ENCODE results near the gene LSM14B.

LSM14B gene

DNA sequence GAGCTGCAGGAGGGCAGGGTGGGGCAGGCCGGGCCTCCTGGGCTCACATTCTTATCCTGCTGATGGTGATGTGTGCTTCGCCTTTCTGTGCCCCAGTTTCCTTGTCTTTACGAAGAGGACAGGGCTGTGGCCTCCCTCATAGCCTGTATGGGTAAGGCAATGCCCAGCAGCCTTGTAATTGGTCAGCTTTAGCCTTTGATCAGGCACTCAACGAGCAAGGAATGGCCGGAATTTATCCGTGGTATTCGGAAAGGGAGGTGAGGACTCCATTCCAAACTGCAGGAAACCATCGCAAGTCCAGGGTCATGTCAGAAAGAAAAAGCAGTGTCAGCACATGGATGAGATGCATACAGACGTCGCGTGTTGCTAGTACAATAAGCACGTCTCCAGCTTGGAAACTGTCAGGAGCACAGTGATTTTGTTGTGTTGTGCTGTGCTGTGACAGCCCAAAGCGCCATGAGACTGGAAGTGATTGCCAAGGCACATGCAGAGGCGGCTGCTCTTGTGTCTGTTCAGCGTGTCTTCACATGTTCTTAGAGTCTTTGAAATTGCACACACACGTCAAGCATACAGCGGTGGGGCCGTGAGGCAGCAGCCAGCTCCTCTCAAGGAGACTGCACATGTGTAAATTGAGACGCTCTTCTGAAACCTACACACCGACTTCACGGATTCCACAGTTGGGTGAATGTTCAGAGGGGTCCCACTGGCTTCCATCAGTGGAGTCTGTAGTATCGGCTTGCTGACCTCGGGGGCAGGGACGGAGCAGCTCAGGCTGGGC is 27.4 kb downstream of the LSM14B start:
- TF ChIP-seq, protein P1, sequence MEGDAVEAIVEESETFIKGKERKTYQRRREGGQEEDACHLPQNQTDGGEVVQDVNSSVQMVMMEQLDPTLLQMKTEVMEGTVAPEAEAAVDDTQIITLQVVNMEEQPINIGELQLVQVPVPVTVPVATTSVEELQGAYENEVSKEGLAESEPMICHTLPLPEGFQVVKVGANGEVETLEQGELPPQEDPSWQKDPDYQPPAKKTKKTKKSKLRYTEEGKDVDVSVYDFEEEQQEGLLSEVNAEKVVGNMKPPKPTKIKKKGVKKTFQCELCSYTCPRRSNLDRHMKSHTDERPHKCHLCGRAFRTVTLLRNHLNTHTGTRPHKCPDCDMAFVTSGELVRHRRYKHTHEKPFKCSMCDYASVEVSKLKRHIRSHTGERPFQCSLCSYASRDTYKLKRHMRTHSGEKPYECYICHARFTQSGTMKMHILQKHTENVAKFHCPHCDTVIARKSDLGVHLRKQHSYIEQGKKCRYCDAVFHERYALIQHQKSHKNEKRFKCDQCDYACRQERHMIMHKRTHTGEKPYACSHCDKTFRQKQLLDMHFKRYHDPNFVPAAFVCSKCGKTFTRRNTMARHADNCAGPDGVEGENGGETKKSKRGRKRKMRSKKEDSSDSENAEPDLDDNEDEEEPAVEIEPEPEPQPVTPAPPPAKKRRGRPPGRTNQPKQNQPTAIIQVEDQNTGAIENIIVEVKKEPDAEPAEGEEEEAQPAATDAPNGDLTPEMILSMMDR (IDR thresholded peaks at IDR 0.05; ENCODE audit: low read depth, low read length) = no peak
- TF ChIP-seq, protein P2, sequence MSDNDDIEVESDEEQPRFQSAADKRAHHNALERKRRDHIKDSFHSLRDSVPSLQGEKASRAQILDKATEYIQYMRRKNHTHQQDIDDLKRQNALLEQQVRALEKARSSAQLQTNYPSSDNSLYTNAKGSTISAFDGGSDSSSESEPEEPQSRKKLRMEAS (IDR thresholded peaks at IDR 0.05; ENCODE audit: low read depth, low read length) = no peak
- TF ChIP-seq POLR2A (IDR thresholded peaks at IDR 0.05; ENCODE audit: extremely low read depth, insufficient read length) = no peak
- no peak for TF ChIP-seq MYC (IDR thresholded peaks at IDR 0.05; ENCODE audit: low read depth, low read length)
- no peak overlapping the region for H3K4me3 ChIP-seq (ENCODE audit: low read depth, low read length)
- DNase-seq (ENCODE audit: low read depth) = no peak

DNA sequence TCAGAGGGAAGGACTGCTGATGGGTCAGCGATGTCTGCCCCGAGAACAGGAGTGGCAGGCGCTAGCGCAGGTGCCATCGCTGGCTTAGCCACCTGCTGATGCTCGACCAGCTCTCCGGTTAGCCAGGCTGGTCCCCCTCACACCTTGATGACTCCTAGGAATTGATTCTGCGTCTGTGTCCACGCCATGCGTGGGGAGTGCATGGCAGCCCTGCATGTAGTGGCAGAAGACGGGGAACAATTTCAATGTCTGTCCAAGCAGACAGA is 28.0 kb downstream of the LSM14B start:
- no peak for DNase-seq (ENCODE audit: low read depth)
- TF ChIP-seq POLR2A (IDR thresholded peaks at IDR 0.05; ENCODE audit: extremely low read depth, insufficient read length) = no peak
- TF ChIP-seq, protein P1 (IDR thresholded peaks at IDR 0.05; ENCODE audit: low read depth, low read length) = no peak
- TF ChIP-seq, protein P2 (IDR thresholded peaks at IDR 0.05; ENCODE audit: low read depth, low read length) = no peak
- TF ChIP-seq MYC (IDR thresholded peaks at IDR 0.05; ENCODE audit: low read depth, low read length) = no peak
- H3K4me3 ChIP-seq (ENCODE audit: low read depth, low read length) = no peak overlapping the region

DNA sequence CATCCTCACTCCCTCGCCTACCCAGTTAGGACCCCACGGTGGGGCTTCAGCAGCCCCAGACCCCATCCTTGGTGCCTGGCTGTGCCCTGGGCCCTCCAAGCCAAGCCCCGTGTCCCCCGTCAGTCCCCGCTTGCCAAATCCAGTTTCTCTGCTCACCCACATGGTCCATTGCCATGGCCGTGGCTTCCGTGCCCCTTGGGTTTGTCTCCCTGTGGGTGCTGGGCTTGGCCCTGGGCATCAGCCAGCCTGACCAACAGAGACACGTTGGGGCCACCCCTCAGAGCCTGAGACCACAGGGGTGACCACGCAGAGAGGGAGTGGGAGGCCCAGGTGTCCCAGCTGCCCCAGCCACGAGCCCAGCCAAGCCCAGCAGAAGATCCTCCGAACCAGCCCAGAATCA is 28.9 kb downstream of the LSM14B start:
- no peak overlapping the region for H3K4me3 ChIP-seq (ENCODE audit: low read depth, low read length)
- TF ChIP-seq POLR2A (IDR thresholded peaks at IDR 0.05; ENCODE audit: extremely low read depth, insufficient read length) (no peak), MYC (IDR thresholded peaks at IDR 0.05; ENCODE audit: low read depth, low read length) (no peak)
- TF ChIP-seq, protein P1 (IDR thresholded peaks at IDR 0.05; ENCODE audit: low read depth, low read length) = no peak
- TF ChIP-seq, protein P2 (IDR thresholded peaks at IDR 0.05; ENCODE audit: low read depth, low read length) = no peak
- DNase-seq (ENCODE audit: low read depth) = no peak

DNA sequence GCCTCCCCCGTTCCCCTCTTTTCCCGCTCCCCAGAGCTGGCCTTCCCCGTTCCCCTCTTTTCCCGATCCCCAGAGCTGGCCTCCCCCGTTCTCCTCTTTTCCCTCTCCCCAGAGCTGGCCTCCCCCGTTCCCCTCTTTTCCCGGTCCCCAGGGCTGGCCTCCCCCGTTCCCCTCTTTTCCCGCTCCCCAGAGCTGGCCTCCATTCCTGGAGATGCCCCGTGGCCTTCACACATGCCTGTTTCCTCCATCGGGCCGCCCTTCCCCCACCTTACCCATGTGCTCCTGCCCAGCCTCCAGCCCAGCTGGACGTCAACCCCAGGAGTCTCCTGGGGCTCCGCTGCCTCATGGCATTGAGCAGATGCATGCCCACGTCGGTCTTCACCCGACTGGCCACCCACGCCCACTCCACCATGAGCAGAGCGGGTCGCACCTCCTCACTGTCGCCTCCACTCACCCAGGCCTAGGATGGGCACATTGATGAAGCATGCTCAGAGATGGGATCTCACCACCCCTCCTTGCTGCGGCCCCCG is 29.6 kb downstream of the LSM14B start:
- H3K4me3 ChIP-seq (ENCODE audit: low read depth, low read length) = no peak overlapping the region
- DNase-seq (ENCODE audit: low read depth) = no peak
- TF ChIP-seq, protein P1 (IDR thresholded peaks at IDR 0.05; ENCODE audit: low read depth, low read length) = no peak
- TF ChIP-seq, protein P2 (IDR thresholded peaks at IDR 0.05; ENCODE audit: low read depth, low read length) = no peak
- no peak for TF ChIP-seq POLR2A (IDR thresholded peaks at IDR 0.05; ENCODE audit: extremely low read depth, insufficient read length)
- no peak for TF ChIP-seq MYC (IDR thresholded peaks at IDR 0.05; ENCODE audit: low read depth, low read length)

DNA sequence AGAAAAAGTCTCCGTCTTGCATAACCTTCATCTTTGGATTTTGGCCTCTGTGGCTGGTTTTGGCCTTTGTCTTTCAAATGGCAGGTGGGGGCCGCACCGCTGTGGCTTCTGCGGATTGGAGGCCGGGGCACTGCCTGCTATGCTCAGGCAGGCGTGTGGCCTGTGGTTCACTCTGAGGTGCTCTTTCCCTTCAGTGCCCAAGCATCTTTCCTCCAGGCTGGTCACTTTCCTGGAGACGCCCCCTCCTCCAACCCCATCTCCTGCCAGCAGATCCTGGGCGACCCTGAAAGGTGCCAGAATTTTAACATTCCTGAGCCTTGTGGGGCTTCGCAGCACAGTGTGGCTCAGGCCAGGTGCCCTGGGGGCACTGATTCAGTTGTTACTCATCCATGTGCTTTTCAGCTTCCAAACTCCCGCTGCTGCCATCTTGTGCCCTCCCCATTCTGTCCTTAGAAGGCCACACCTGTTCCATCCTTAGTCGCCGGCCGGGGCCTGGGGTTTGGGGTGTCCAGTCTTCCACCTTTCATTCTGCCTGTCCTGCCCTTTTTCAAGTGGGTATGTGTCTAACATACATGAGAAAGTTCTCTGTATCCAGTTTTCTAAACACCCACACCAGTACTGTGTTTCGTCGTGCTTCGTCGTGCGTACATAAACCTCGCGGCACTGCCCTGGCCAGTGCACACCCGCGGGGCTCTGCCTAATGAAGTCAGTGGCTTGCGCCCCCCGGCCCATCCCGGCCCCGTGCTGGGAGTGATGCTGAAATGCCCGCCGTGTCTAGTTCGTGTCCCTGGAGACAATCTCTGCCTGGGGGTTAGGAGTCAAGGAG is 33.4 kb downstream of the LSM14B start:
- H3K4me3 ChIP-seq (ENCODE audit: low read depth, low read length) = no peak overlapping the region
- DNase-seq (ENCODE audit: low read depth) = no peak
- TF ChIP-seq POLR2A (IDR thresholded peaks at IDR 0.05; ENCODE audit: extremely low read depth, insufficient read length) = no peak
- TF ChIP-seq MYC (IDR thresholded peaks at IDR 0.05; ENCODE audit: low read depth, low read length) = no peak
- TF ChIP-seq, protein P1 (IDR thresholded peaks at IDR 0.05; ENCODE audit: low read depth, low read length) = no peak
- TF ChIP-seq, protein P2 (IDR thresholded peaks at IDR 0.05; ENCODE audit: low read depth, low read length) = no peak
